Effector memory CD8-positive, alpha-beta T cell (primary cell): ENCODE data around the gene ZC3H15.
A peak's percentile ranks its signal among the peaks of the same experiment; 100 is the strongest.
"Not testable (repeated sequence)": the region's sequence is repeated elsewhere in the genome, so short reads cannot be mapped to it uniquely, and the experiment has no call there.

Experiments used
- ATAC-seq: fragments of 150-1000 bp; cut with Tn5 transposase; replicated peaks from 2 replicates; pipeline ENCODE4 v1.10.0; 2021; ENCODE audit warnings: mild to moderate bottlenecking, moderate library complexity
- DNase-seq, 3 experiments: peaks; one replicate each; pipeline ENCODE4 v3.0.0; 2021
- H3K27ac Mint-ChIP-seq, 2 donors: one replicate each; pipeline ENCODE4 v1.8.0; 2022; ENCODE audit warnings: mild to moderate bottlenecking in 2 of 2, mixed read lengths in 2 of 2, moderate library complexity in 2 of 2
- H3K27me3 Mint-ChIP-seq, 2 donors: one replicate each; pipeline ENCODE4 v1.8.0; 2022; ENCODE audit warnings: mixed read lengths in 2 of 2
- H3K36me3 Mint-ChIP-seq: one replicate; pipeline ENCODE4 v1.8.0; 2022; ENCODE audit warnings: mild to moderate bottlenecking, moderate library complexity, mixed read lengths; ENCODE audit not compliant: insufficient read depth
- H3K4me1 Mint-ChIP-seq, 2 donors: one replicate each; pipeline ENCODE4 v1.8.0; 2022; ENCODE audit warnings: low read depth in 2 of 2, mixed read lengths in 2 of 2
- H3K4me3 Mint-ChIP-seq, 2 donors: one replicate each; pipeline ENCODE4 v1.8.0; 2022; ENCODE audit warnings: mild to moderate bottlenecking in 2 of 2, mixed read lengths in 2 of 2, moderate library complexity in 2 of 2
- H3K9me3 Mint-ChIP-seq, 2 donors: one replicate each; pipeline ENCODE4 v1.8.0; 2022; ENCODE audit warnings: mixed read lengths in 2 of 2

The ZC3H15 gene

DNA sequence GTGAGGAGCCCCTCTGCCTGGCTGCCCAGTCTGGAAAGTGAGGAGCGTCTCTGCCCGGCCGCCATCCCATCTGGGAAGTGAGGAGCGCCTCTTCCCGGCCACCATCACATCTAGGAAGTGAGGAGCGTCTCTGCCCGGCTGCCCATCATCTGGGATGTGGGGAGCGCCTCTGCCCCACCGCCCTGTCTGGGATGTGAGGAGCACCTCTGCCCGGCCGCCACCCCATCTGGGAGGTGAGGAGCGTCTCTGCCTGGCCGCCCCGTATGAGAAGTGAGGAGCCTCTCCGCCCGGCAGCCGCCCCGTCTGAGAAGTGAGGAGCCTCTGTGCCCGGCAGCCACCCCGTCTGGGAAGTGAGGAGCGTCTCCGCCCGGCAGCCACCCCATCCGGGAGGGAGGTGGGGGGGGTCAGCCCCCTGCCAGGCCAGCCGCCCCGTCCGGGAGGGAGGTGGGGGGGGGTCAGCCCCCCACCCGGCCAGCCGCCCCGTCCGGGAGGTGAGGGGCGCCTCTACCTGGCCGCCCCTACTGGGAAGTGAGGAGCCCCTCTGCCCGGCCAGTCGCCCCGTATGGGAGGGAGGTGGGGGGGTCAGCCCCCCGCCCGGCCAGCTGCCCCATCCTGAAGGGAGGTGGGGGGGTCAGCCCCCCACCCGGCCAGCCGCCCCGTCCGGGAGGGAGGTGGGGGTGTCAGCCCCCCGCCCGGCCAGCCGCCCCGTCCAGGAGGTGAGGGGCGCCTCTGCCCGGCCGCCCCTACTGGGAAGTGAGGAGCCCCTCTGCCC lies 13.2 kb upstream of the ZC3H15 start:
- not testable (repeated sequence) for DNase-seq, ATAC-seq, H3K27me3 Mint-ChIP-seq, H3K4me3 Mint-ChIP-seq, H3K27ac Mint-ChIP-seq, H3K9me3 Mint-ChIP-seq, H3K36me3 Mint-ChIP-seq, H3K4me1 Mint-ChIP-seq

DNA sequence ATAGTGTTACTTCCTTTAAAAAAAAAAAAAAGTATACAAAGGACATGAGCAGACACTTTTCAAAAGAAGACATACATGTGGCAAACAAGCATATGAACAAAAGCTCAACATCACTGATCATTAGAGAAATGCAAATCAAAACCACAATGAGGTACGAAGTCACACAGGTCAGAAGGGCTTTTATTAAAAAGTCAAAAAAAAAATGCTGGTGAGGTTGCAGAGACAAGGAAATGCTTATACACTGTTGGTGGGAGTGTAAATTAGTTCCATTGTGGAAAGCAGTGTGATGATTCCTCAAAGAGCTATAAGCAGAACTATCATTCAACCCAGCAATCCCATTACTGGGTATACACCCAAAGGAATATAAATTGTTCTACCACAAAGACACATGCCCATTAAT lies 11.8 kb upstream of the ZC3H15 start:
- not testable (repeated sequence) for ATAC-seq, H3K36me3 Mint-ChIP-seq, H3K4me1 Mint-ChIP-seq, DNase-seq, H3K4me3 Mint-ChIP-seq, H3K9me3 Mint-ChIP-seq, H3K27ac Mint-ChIP-seq, H3K27me3 Mint-ChIP-seq

DNA sequence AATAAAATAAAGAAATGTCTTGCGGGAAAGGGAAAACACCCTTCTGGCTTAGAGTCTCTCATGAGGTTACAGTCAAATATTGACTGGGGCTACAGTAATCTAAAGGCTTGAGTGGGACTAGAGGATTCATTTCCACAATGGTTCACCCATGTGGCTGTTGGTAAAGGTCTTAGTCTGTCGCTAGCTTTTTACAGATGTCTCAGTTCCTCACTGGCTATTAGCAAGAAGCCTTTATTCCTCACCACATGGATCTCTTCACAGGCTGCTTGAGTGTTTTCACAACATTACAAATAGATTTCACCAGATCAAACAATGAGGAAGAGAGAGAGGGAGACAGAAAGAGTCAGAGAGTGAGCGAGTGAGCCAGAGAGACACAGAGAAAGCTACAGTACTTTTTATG lies 8.3 kb upstream of the ZC3H15 start:
- Mint-ChIP-seq H3K9me3 (no peaks in the 10 kb centered on the region), H3K27ac (no peak overlapping the region), H3K36me3 (no peaks in the 10 kb centered on the region), H3K27me3 (no peaks in the 10 kb centered on the region), H3K4me3 (no peak overlapping the region), H3K4me1 (no peaks in the 10 kb centered on the region)
- DNase-seq (no peak), ATAC-seq (no peak)

DNA sequence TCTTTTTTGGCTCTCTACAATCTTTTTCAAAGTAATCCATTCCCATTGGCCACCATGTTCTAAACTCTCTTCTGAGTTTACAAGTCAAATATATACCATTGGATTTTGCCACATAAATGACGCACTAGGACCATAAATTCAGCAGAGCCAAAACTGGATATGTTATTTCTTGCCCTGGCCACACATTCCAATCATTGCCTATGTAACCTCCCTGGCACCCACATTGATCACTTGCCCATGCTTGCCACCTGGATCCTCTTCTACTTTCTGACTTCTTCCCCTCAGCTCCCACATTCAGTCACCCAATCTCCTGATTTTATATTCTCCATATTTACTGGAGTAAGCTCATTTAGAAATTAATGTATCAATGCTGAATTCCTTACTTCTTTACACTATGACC lies 5.1 kb upstream of the ZC3H15 start:
- Mint-ChIP-seq H3K9me3 (no peaks in the 10 kb centered on the region), H3K36me3 (peaks cover 8% of the 10 kb centered on the region), H3K4me3 (no peak overlapping the region), H3K27ac (no peak overlapping the region), H3K27me3 (no peaks in the 10 kb centered on the region), H3K4me1 (peaks cover 0 to 11% of the 10 kb centered on the region in 2 donors)
- no peak for ATAC-seq
- no peak for DNase-seq

DNA sequence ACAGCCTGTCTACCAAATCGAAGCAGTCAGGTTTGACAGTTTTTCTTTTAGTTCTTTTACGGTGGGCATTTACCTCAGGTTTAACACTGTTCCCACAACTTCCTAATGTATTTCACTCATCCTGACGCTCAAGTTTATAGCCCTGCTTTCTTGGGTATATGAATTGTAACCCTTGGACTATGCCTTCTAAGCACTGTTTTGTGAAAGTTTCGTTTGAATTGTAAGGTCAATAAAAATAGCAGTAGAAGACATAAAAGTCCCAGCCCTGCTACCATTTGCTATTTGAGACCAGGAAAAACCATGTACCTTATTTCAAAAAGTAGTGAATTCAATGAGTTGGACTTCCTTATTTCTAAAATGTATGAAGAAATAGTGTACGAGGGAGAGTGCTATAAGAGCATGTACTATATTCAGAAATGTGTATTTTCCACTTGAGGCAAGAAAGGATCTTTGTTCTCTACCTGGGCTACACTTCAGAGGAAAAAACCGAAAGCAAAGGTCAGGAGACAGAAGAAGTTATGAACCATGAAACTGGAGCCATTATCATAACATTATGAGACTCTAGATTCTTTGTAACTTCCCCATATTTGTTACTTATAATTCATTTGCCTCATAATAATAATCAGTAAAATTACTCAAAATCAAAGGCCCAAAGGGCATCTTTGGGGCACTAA lies 1.9 kb upstream of the ZC3H15 start:
- ATAC-seq (no peak), DNase-seq (no peak)
- no peaks in the 10 kb centered on the region for H3K9me3 Mint-ChIP-seq
- no peaks in the 10 kb centered on the region for H3K27me3 Mint-ChIP-seq
- H3K36me3 Mint-ChIP-seq = peaks cover 19% of the 10 kb centered on the region
- H3K4me1 Mint-ChIP-seq = peaks cover 19 to 30% of the 10 kb centered on the region in 2 donors
- H3K4me3 Mint-ChIP-seq = peak overlapping the region in 1 of 2 donors; percentile 99
- H3K27ac Mint-ChIP-seq = peak overlapping the region in 1 of 2 donors; percentile 59

DNA sequence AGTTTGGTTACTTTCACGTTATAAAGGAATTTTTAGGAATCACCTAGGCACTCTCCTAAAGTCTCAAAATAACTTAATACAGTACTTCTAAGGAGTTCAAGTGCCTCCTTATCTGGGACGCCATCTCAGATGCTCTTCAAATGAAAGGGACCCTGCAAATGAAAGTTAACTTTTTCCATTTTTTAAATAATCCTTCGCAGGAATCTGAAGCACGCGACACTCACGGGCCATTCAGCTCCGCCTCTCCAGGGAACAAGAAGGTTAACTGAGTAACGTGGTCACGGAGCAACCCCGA lies 537 bp upstream of the ZC3H15 start:
- no peak for DNase-seq
- H3K4me3 Mint-ChIP-seq = peak overlapping the region; percentile 99 to 100
- no peaks in the 10 kb centered on the region for H3K9me3 Mint-ChIP-seq
- H3K4me1 Mint-ChIP-seq = peaks cover 24 to 42% of the 10 kb centered on the region in 2 donors
- H3K36me3 Mint-ChIP-seq = peaks cover 21% of the 10 kb centered on the region
- H3K27me3 Mint-ChIP-seq = no peaks in the 10 kb centered on the region
- H3K27ac Mint-ChIP-seq = peak overlapping the region; percentile 98 to 99
- ATAC-seq = peak; percentile 51

DNA sequence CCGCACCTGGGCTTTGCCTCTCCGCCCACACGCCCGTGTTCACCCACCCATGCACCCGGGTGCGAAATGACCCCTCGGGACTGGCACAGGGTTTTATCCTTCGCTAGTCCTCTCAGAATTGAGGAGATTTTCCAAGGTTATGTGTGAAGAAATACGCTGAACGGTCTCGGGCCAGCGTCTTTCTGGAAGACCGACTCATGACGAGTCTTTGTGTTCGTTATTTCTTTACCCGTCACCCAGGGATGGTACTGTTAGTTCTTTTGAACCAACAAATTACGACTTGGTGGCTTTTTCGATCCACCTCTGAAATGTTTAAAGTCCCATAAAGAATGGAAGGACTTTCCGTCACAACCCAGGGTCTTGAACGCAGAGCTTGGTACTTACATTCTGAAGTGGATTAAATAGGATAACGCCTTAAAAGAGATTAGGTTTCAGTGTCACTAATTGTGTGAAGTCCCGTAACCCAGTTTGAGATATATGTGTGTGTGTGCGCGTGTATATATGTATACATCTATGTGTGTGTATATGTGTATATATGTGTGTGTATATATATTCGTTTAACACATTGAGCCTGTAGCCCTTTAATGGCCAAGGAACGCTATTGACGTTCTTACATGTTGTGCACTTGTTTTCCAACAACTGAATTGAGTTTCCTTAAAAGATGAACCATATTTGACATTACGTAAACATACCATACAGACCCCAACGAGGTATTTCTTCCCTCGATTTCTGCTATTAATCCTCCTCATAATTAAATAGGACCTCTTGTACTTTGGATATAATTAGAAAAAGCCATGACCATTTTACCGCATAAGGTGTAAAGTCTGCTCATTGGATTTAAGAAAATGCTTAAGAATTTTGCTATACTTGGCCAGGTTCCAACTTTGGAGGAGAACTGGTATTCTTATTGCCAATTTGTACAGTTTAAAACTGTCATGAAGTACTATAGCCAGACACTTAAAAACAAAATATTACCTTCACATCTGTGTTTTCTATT lies 889 bp downstream of the ZC3H15 start:
- Mint-ChIP-seq H3K4me3 (peak overlapping the region; percentile 99 to 100), H3K27me3 (no peaks in the 10 kb centered on the region), H3K36me3 (peaks cover 21% of the 10 kb centered on the region), H3K9me3 (no peaks in the 10 kb centered on the region), H3K4me1 (peaks cover 36 to 56% of the 10 kb centered on the region in 2 donors), H3K27ac (peak overlapping the region; percentile 98 to 99)
- ATAC-seq (peak; percentile 3), DNase-seq (no peak)

DNA sequence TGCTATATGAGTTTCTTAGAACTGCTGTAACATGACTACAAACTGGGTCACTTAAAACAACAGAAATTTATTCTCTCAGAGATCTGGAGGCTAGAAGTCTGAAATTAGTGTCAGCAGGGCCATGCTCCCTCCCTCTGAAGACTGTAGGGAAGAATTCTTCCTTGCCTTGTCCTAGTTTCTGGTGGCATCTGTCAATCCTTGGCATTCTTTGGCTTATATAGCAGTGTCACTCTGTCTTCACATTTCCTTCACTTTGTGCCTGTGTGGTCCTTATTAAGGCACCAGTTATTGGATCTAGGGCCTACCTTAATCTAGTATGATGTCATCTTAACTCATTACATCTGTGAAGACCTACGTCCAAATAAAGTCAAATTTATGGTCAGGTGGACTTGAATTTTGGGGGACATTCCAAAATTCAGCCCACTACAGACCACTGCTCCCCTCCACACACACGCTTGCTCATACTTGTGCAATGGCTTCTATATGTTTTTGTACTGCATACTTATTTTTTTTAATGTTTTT lies 7.6 kb downstream of the ZC3H15 start:
- Mint-ChIP-seq H3K9me3 (no peaks in the 10 kb centered on the region), H3K27me3 (no peaks in the 10 kb centered on the region), H3K4me3 (no peak overlapping the region), H3K27ac (peak overlapping the region in 1 of 2 donors; percentile 79), H3K4me1 (peaks cover 51 to 67% of the 10 kb centered on the region in 2 donors), H3K36me3 (peaks cover 38% of the 10 kb centered on the region)
- DNase-seq (no peak), ATAC-seq (no peak)

DNA sequence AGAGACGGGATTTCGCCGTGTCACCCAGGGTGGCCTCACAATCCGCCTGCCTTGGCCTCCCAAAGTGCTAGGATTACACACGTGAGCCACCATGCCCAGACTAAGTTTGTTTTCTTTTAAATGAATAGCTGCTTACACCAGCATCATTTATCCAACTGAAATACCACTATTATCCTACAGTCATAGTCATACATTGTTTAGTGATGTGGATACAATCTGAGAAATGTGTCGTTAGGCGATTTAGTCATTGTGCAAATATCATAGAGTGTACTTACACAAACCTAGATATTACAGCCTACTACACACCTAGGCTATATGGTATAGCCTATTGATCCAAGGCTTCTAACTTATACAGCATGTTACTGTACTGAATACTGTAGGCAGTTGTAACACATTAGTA lies 10.3 kb downstream of the ZC3H15 start:
- Mint-ChIP-seq H3K27me3 (no peaks in the 10 kb centered on the region), H3K4me1 (peaks cover 42 to 56% of the 10 kb centered on the region in 2 donors), H3K9me3 (no peaks in the 10 kb centered on the region), H3K27ac (no peak overlapping the region), H3K36me3 (peaks cover 47% of the 10 kb centered on the region), H3K4me3 (no peak overlapping the region)
- DNase-seq (no peak), ATAC-seq (no peak)

DNA sequence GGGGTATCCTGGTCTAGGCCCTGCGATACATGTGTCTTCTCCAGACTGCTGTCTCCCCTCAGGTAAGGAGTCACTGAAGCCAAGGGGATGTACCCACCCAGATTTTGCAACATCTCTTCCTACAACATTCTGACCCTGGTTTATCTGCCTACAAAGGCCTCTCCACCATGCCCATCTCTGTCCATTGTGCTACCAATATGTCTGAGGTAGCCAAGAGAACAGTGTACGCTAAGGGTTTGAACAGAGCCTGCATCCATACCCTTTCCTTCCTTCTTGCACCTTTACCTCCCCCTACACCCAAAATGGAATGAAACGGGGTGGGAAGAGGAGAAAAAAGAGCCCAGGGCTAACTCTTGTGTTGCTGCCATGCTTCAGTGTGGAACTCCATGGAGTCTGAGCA lies 11.9 kb downstream of the ZC3H15 start:
- Mint-ChIP-seq H3K4me1 (peaks cover 29 to 44% of the 10 kb centered on the region in 2 donors), H3K27ac (peak overlapping the region in 1 of 2 donors; percentile 72), H3K4me3 (no peak overlapping the region), H3K27me3 (no peaks in the 10 kb centered on the region), H3K36me3 (peaks cover 56% of the 10 kb centered on the region), H3K9me3 (no peaks in the 10 kb centered on the region)
- no peak for ATAC-seq
- no peak for DNase-seq

DNA sequence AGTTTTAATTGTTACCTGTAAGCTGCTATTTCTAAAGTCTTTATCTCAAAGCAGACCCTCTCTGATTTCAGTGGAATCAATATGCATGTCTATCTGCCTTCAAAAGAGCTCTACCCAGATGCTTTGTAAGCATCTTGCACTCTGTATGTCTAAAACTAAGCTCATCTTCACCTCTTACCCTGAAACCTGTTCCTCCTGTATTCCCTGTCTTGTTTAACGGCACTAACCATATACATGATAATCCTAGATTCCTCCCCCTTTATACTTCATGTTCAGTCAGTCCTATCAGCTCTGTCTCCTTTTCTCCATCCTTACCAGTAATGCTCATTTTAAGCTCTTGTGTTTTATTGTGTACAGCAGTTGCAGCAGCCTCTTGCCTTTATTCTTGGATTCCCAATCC lies 12.8 kb downstream of the ZC3H15 start:
- H3K4me3 Mint-ChIP-seq = no peak overlapping the region
- H3K27me3 Mint-ChIP-seq = no peaks in the 10 kb centered on the region
- H3K9me3 Mint-ChIP-seq = no peaks in the 10 kb centered on the region
- no peak for DNase-seq
- no peak for ATAC-seq
- peak overlapping the region; percentile 0 to 23 for H3K27ac Mint-ChIP-seq
- peaks cover 63% of the 10 kb centered on the region for H3K36me3 Mint-ChIP-seq
- H3K4me1 Mint-ChIP-seq = peaks cover 21 to 39% of the 10 kb centered on the region in 2 donors

DNA sequence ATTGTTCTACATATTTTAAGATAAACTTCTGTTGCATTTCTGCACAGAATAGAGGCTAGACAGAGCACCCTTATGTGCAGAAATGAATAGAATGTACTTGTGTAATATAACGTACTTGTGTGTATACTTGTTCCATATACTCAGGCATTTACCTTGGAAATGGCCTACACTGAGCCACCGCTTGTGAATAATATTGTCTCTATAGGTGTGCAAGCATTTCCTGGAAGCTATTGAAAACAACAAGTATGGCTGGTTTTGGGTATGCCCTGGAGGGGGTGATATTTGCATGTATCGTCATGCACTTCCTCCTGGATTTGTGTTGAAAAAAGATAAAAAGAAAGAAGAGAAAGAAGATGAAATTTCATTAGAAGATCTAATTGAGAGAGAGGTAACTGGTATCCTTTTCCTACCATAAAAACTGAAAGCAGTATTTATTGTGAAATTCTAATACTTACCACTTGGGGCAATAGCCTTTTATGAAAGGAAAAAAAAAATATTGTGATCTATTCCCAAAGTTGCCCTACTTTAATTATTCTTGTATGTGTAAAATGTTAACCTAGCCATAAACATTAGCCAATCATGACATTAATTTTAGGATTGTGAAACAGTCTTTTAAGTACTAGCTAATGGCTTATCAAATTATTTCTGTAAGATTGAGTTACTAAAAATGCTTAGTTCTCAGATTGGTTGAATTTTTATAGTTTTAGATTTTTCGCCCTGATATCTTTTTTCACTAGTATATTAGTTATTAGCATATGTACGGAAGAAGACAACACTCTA lies 18.0 kb downstream of the ZC3H15 start:
- no peak for DNase-seq
- Mint-ChIP-seq H3K4me3 (no peak overlapping the region), H3K27ac (peak overlapping the region in 1 of 2 donors; percentile 22)

More for the DNA sequence above, 18.0 kb downstream of the ZC3H15 start:
- H3K4me1 Mint-ChIP-seq = peaks cover 7 to 20% of the 10 kb centered on the region in 2 donors
- H3K27me3 Mint-ChIP-seq = no peaks in the 10 kb centered on the region
- peak; percentile 51 for ATAC-seq
- peaks cover 83% of the 10 kb centered on the region for H3K36me3 Mint-ChIP-seq
- no peaks in the 10 kb centered on the region for H3K9me3 Mint-ChIP-seq
